HG03432 (cell line): ENCODE data around the gene TMEM269.
A peak's percentile ranks its signal among the peaks of the same experiment; 100 is the strongest.
"Not testable (repeated sequence)": the region's sequence is repeated elsewhere in the genome, so short reads cannot be mapped to it uniquely, and the experiment has no call there.

Source experiments
- ATAC-seq: cut with Tn5 transposase; IDR thresholded peaks from one replicate; pipeline ENCODE4 v1.9.1; 2021; ENCODE audit warnings: mild to moderate bottlenecking, moderate library complexity; ENCODE audit not compliant: unreplicated experiment

TMEM269 gene

GRCh38 chr1:42747125-42747524 is 37.7 kb upstream of the TMEM269 start:
- ATAC-seq = no peak

- no peak for ATAC-seq
These were observed 36.8 kb upstream of the TMEM269 start for GRCh38 chr1:42748021-42748420.

DNA sequence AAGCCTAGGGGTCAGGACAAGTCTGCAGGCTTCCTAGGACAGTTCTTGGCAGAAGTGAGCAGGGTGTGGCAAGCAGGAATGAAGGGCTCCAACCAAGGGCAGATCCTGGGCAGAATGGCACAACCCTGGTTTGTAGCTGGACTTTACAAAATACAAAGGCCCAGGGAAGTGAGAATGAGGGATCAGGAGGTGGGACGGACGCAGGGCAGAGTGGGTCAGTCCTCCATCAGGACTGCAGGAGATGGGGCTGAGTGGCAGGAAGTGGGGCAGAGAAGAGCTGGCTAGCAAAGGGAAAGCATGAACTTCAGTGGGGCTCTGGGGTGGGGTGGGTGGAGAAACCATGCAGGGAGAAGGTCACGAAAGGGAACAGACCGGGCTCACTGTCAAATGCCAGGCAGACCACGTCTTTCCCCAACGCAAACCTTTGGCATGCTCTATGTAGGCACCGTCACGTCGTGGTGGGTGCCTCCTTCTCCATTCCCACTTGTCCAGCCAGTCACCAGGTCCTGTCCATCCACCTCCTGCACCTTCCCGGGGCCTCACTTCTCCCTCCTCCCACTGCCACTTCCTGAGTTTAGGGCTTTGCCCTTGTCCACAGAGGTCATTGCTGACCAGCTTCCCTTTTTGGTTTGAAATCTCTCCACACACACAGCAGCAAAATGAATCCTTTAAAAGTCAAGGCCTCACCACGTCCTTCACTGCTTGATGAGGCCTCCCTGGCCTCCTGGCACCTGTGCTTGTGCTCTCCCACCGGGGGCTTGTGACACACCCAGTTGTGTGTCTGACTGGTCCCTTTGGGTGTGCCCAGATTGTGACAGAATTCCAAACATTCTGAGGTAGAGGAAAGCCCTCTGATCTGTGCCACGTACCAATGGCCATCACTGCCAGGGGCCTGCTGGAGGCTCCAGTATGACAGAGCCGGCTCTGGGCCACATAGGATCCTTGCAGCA is 36.1 kb upstream of the TMEM269 start:
- ATAC-seq = no peak

DNA sequence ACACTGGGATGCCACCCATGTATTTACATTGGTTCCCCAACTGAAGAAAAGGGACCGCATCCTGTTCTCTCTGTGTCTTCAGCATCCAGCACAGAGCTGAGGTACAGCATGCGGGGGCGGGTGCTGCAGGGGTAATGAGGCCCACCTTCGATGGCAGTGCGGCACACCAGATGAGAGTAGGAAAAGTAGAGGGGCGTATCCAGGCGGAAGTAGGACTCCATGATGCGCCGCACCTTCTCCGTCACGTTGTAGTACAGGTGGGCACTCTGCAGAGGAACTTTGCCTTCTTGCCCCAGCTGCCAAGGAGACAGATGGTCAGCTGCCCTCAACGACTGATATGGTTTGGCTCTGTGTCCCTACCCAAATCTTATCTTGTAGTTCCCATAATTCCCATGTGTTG is 34.8 kb upstream of the TMEM269 start:
- no peak for ATAC-seq

DNA sequence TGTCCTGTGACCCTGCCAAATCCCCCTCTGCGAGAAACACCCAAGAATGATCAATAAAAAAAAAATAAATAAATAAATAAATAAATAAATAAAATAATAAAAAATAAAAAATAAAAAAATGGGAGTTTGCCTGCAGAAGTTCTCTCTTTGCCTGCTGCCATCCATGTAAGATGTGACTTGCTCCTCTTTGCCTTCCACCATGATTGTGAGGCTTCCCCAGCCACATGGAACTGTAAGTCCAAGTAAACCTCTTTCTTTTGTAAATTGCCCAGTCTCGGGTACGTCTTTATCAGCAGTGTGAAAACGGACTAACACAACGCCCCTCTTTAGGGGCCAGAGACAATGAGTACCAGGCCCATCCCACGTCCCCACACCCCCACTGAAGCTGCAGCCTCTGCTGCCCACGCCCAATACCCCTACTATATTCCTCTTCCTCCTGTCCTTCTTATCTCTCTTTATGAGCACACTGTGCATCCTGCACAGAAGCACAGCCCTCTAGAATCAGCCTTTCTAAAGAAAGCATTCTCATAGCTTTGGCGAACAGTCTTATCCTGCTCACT is 33.2 kb upstream of the TMEM269 start:
- ATAC-seq = not testable (repeated sequence)

- ATAC-seq = no peak
These were observed 32.5 kb upstream of the TMEM269 start for GRCh38 chr1:42752284-42752683.

GRCh38 chr1:42753070-42753469 is 31.7 kb upstream of the TMEM269 start:
- no peak for ATAC-seq

DNA sequence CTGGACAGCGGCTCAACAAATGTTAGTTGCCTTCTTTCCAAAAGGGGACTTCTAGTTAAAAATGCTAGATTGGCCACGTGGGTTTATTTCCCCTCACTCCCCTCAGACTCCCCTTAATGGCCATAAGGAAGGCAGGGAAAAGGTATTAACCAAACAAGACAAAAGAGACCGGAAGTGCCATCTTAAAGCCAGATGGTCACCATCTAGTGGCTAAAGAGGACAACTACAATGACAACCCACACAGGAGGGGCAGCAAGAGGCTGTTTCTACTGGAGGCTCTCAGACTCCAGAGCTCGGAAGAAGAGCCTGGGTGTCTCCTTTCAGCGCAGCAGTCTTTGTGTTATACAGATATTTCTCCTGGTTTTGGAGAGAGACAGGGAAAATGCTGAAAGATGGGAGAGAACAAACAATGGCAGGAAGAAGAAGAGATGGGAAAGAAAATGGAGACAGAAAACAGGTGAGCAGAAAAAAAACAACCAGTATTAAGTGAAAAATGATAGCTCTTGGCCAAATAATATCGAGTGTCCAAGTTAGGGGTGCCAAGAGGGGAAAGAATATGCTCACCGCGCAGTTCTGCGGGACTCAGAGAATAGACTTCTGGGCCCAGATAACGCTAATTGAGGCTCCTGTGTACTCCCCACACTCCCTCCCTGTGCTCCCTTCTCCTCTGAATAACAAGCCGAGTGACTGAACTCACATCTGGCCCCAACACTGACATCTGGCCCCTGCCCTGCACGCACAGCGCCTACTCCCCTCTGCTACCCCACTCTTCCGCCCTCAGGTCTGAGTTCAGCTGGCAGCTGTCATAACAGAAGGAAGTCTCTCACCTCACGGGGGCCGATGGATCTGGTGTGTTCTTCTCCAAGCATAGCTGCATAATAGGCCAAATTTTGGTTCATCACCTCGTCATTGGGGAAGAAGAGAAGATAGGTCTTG is 27.6 kb upstream of the TMEM269 start:
- ATAC-seq = no peak

DNA sequence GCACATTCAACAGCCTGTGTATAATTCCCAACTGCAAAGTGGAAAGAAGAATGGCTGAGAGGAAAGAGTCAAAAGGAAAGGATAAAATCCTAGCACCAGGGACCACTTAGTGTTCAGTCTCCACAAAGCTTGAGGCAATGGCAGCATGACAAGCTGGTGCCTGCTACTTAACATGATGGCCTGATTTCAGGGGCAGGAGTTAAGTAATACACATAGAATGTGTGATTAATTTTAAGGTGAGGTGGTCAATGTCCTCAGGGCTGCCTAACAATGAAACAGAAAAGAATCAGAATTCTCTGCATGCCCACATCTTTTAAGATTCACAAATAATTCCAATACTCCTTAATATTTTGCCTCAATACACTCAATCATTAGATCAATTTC is 26.9 kb upstream of the TMEM269 start:
- no peak for ATAC-seq

DNA sequence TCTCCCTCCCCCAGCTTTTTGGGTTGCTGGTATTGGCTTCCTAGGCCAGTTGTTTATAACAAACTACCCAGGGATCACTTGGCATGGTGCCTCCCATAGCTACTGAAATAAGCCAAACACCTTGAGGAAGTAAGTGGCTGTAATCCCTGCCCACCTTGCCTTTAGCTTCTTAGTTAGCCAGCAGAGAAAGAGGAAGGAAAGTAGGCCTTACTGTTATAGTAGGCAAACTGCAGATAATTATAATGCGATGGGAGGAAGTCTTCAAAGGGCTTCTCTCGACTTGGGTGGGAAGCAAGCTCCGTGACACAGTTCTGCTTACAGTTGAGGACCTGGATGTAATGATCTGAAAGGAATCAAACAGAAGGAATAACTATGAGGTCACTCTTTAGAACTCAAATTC is 26.1 kb upstream of the TMEM269 start:
- ATAC-seq = no peak

- ATAC-seq = no peak
These were observed 25.7 kb upstream of the TMEM269 start for GRCh38 chr1:42759114-42759513.

- no peak for ATAC-seq
These were observed 23.2 kb upstream of the TMEM269 start for GRCh38 chr1:42761567-42761966.

DNA sequence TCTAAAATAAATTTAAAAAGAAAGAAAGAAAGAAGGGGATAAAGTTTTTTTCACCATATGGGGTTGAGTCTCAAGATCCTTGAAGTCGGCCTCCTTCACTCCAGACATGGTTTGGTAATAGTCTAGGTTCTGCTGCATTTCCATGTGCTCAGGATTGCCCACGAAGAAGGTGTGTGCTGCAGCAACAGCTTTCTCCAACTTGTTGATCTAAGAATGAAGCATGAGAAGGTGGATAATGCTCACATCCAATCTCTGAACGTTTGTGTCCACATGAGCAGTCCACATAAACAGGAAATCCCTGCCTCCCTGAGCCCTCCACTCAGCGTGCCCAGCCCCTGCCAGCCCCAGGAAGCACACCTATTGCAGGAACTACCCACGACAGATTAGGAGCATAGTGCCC is 22.5 kb upstream of the TMEM269 start:
- ATAC-seq = no peak

DNA sequence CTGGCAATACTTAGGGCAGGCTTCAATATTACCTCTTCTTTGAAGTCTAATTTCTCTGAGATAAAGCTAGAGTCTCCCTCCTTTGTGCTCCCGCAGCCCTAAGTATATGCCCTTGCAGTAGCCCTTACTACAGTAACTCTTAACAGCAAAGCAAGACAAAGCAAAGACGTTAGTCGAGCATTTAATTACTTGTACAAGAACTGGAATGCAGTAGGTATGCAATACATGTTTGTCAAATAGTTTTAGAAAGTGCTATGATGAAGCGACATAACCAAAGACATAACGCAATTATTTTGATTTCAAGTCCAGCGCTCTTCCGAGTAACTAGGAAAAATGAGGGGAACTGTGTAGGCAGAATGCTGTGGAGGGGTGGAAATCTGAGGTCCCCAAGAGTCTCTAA is 19.5 kb upstream of the TMEM269 start:
- no peak for ATAC-seq

DNA sequence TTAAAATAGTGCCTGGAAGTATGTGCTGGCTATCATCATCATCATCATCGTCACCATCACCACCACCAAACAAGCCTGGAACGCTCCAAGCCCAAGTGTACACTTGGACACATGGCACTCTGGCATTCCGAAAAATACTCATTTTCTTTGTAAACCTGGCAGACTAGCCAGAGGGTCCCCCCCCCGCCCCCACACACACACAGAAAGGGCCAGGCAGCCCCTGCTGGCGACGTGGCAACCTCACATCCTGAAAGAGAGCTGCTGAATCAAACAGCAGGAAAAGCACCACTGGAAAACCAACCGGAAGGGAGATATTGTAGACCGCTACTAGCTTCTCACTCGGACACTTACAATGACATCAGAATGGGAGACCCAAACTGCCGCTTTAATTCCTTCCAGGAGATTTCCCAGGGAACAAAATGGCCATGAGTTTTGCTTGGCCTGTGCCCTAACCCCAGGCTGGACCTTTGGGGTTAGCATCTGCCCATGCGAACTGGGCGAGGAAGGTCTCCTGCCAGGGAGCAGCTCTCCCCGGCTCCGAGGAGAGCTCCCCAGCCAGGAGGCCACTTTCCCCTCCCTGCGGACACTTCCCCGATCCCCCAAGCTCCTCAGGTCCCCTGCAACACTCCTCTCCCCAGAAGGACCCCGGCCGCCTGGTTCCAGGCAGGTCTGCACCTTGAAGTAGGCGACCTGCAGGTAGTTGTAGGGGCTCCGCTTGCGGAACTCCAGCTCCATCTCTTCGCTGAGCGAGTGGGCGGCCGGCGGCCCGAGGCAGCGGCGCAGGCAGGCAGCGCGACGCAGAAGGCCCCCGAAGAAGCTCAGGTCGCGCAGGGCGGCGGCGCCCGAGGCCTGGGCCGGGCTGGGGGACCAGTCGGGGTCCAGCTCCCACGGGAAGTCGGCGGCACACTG is 18.7 kb upstream of the TMEM269 start:
- peak; percentile 27 for ATAC-seq

DNA sequence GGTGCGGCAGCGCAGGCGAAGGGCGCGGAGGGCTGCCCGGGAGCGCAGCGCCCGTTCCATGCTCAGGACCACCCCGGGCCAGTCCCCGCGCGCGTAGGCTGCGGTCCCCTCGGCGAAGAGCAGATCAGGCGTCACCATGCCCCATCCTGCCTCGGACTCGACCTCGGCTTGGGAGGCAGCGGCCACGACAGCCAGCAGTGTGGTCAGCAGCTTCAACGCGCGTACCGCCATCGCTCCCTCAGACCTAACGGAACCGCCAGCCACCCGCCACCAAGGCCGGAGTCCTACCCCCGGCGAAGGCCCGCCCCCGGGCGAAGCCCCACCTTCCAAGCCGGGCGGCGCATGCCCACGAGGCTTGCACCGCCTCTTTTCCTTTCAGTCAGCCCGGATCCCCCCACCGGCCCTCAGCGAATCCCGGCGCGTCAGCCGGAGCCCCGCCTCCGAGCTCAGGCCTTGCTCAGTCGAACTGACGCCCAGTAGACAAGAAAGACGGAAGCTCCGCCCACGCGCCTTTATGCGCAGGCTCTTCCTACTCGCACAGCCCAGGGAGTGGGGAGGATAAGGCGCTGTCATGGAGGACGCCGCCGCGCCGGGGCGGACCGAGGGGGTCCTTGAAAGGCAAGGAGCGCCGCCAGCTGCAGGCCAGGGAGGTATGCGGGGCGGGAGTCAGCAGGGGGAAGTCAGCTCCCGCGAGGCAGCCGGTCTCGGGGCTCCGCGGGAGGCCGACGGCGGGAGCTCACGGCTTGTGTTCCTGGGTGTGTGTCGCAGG is 17.9 kb upstream of the TMEM269 start, which contains the start of the genes C1orf50 and P3H1:
Gene C1orf50, plus strand, starts transcription at position 509 of the 769 bp plus-strand sequence. Its CDS starts 63 bp downstream, at position 572.
Gene P3H1, minus strand, starts transcription at position 288 of the 769 bp plus-strand sequence. Its CDS starts 57 bp downstream, at position 231.
- ATAC-seq = peak; percentile 84

GRCh38 chr1:42767510-42768000 is 17.2 kb upstream of the TMEM269 start:
- peak; percentile 18 for ATAC-seq

- ATAC-seq = no peak
These were observed 16.6 kb upstream of the TMEM269 start for GRCh38 chr1:42768172-42768571.

- ATAC-seq = no peak
These were observed 15.0 kb upstream of the TMEM269 start for GRCh38 chr1:42769811-42770210.
